Measurements from ENCODE around the gene IRAK1. TPM values are rescaled to one million over a fixed set of nuclear protein-coding genes. Genes with fewer than 3 reads are reported as not detected.

IRAK1 gene
- 10 to 100 TPM; 47.8 to 55.8 (median 53.0) TPM for polyA plus RNA-seq (ENCODE audit: insufficient read length in 3 of 3)

DNA sequence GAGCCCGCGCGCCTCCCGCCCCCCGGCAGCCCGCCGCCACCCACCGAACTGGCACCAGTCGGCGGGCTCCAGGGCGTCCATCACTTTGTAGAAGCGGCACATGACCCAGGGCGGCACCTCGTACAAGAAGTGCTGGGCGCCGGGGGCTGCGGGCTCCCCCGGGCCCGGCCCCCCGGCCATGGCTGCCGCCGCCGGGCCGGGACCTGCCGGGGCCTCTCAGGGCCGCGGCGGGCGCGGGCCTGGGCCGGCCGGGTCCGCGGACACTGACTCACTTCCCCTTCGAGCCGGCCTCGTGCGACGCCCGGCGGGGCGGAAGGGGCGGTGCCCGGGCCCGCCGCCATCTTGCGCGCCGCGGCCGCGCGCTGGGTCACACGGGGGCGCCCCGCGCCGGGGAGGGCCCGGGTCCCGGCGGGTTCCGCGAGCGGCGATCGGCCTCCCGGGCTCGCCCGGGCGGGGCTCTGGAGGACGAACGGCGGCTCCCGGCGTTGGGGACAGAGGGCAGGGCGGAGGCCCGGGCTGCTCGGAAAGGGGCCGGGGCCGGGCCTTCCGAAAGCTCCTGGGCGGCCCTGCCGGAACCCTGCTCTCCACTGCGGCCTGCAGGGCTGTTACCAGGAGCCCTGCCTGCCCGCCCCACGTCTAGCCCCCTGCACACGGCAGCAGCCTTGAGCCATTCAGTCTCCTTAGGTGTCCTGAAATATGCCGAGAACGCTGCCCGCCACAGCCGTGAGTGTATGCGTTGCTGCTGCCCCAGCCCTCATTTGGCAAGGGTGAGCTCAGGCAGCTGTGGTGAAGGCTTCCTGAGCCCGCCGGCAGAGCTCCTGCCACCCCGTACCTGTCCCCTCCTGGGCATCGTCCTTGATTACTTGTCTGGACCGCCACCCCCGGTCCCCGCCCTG, at the start of gene IRAK1:
Gene IRAK1 (minus strand): TSS at position 270 of the 896 bp plus-strand sequence. CDS start 90 bp downstream, at position 180.
- no peak for DNase-seq (ENCODE audit: low read depth in 3 of 3, low spot score in 2 of 3)

DNA sequence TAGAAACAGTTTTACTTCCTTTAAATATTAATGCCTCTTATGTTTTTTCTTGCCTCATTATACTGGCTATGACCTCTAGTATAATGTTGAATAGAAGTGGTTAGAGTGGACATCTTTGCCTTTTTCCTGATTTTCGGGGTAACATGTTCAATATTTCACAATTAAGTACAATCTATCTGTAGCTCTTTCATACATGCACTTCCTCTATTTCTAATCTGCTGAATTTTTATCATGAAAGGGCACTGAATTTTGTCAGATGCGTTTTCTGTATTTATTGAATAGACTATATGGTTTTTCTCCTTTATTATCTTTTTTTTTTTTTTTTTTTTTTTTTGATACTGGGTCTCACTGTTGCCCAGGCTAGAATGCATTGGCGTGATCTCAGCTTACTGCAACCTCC, 48.9 kb upstream of the IRAK1 start:
- DNase-seq (ENCODE audit: low read depth in 3 of 3, low spot score in 2 of 3): no peak

DNA sequence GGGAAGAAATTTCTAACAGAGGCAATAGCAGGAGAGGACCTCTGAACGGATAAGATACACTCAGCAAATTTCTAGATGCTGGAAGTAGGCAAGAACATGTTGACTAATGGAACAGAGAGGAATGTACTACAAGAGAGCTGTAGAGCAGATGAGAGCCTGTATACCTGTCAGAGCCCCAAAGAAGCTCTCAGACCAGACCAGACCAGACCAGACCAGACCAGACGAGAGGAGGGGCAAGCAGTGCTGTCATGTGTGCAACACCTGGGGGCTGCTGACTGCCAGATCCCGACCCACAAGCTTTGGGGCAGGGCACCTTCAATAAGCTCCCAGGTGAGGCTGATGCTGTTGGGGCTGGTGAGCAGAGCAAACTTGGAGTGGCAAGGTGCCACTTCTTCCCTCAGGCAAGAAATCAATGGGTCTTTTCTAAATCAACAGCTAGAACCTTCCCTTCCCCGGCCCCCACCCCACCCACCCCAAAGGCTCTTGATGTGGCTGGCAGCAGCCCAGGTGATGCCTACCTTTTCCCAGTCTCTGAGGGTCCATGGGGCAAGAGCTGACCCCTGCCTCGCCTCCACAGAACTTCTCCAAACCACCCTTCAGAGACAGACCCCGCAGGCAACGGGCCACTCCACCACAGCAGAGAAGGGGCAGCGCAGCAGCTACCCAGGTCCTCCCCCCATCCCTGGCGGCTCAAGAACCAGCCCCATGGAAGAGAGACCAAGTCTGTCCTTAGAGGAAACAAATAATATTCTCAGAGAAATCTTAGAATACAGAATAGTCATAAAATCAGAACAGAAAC, 45.1 kb upstream of the IRAK1 start:
- no peak for DNase-seq (ENCODE audit: low read depth in 3 of 3, low spot score in 2 of 3)

DNA sequence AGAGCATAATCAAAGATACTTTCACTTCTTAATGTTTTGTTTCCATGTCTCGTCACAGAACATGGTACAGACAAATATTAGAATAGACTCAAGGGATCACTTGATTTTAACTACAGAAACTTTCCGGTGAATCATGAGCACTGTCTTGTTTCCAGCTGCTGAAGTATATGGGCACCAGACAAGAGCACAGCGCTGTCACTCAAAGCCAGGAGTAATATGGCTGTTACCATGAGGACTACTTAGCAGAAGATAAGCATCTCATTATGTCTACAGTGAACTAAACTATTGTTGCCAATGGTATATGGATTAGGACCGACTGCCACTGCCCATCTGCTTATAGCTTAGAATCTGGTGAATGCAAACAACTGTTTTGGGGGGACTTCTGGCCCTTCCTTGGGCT, 43.5 kb upstream of the IRAK1 start:
- no peak for DNase-seq (ENCODE audit: low read depth in 3 of 3, low spot score in 2 of 3)

DNA sequence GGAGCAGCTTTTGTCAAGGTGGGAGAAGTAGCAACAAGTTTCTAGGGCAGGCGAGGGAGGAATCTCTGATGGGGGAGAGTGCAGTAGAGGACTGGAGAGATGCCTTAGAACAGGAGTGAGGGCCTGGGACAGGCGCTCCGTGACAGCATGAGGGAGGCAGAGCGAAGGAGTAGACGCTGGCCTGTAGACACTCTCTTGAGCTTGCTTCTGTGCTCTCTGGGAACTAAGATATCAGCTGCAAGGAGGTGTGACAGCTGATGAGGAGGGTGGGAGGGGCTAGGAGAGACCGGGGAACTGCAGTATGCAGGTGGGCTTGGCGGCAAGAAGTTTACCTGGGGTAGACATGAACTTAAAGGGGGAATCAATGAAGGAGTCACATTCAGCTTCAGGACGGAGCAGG, 42.1 kb upstream of the IRAK1 start:
- DNase-seq (ENCODE audit: low read depth in 3 of 3, low spot score in 2 of 3): no peak

DNA sequence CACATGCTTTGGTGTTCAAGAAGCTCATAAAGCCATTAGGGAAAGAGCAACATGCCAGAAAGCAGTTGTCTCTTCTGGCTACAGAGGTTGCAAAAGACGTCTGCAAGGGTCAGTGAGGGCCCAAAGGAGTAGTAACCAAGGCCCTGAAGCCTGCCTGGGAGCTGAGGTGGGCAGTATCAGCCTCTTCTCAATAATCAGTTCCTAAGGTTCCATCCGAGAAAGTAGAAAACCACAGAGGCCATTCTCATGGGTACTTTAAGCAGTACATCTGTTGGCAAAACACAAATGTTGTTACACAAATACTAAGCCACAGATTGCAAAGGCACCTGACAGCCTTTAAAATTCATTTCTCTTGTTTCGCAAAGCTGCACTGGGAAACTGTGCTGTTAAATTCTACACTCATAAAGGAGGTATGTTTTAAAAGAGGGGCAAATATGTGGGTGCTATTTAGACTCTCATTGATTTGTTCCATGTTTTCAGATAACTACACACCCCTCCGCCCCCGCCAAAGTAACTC, 40.1 kb upstream of the IRAK1 start:
- DNase-seq (ENCODE audit: low read depth in 3 of 3, low spot score in 2 of 3): no peak

DNA sequence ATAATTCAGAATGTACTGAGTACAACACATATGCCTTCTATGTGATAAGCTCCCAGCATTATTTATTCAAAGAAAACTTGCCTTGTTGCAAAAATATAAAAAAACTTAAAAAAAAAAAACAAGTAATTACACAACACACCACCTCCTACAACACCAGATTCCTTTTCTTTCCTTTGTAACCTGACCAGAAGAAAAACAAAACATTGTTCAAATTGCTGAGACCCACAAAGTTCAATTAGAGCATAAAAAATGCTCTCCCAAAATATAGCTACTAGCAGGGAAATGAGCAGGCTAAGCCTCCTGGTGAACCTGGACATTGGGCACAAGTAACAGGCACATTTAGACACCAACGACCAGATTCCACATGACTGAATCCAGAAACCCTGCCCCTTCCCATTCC, 39.5 kb upstream of the IRAK1 start:
- DNase-seq (ENCODE audit: low read depth in 3 of 3, low spot score in 2 of 3): no peak

DNA sequence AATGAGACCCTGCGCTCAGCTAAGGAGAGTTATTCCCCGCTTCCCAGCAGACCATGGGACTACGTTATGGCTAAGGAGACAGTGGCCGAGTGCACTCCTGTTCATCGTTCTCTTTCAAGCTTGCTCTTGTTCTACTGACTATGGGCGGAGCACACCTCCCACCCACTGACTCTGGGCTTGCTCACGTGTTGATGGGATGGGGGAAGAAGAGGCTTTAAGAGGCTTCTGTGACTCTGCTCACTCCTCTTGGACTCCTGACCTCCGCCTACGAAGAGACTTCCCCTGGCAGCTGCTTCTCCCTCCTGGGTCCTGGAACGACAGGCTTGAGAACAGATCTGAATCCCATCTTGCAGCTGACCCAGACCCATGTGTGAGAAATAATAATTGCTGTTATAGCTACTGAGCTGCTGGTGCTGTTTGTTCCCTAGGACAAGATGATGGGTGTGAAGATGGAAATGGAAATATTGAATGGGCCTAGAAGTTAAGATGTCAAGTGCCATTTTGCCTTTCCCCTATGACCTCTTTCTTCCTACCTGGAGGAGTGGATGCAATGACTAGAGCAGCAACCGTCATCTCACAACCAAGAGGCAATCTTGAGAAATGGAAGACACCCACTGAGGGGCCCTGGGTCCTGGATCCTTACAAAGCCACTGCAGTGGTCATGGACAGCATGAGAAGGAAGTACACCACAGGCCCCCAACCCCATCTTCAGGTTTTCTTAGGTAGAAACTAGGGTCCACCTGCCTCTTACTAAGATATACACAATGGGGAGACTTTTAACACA, 38.7 kb upstream of the IRAK1 start:
- DNase-seq (ENCODE audit: low read depth in 3 of 3, low spot score in 2 of 3): no peak

DNA sequence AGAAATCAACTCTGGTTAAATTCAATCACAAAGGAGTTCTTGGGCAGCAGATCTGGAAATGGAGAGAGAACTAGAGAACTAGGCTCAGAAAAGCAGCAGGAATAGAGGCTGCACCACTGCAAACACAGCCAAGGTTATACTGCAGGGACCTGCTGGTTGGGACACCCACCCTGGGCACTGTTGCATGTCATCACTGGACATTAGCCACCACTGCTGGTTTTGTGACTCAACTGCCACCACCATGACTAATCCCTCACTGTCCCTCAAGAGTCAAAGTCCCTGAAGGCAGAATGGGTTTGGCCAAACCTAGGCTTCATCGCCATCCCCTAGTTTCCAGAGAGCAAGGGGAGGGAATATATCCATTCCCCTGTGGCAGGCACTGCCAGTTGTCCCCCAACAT, 38.1 kb upstream of the IRAK1 start:
- no peak for DNase-seq (ENCODE audit: low read depth in 3 of 3, low spot score in 2 of 3)

DNA sequence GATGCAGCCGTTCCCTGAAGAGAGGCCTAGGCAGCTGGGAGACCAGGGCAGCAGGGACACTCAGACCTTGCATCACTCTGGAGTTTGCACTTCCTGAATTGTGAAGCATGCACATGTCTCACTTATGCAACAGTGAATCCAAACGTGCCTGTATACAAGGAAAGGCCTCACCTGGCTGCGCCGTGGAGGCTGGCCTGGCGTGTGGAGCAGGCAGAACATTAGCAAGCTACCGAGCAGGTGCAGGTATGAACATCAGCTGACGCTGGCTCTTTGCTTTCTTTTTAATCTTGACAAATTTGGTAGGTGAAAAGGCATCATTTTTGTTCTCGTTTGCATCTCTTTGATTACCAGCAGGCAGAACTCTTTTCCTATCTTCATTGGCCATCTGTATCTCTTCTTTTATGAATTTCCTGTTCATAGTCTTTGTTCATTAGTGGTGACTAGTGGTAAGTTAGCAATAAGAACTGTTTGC, 37.1 kb upstream of the IRAK1 start:
- no peak for DNase-seq (ENCODE audit: low read depth in 3 of 3, low spot score in 2 of 3)

DNA sequence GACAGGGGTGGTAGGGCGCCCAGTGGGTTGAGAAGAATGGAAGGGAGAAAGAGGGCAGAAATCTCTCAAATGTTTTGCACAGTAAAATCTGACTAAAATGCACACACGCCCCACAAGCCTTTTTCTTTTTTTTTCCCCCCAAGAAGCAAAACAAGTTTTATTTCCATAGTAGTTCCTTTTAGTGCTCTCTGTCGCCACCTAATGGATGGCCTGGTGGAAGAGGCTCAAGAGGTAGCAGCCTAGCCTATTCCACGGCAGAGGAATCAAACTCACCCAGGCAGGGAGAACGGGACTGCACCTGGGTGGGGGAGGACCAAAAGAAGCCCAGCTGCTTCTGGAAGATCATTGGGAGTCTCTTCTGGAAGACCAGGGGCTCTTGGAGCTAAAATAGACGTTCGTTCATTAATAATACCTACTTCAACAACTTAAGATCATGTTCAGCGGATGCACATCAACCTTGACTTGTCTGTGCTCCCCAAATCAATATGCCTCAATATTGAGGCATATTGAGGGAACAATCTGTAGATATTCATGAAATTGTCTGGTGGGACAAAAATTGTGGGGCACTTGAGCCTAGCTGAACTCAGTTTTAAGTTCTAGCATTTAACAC, 31.6 kb upstream of the IRAK1 start:
- DNase-seq (ENCODE audit: low read depth in 3 of 3, low spot score in 2 of 3): peak in 2 of 3 donors; percentile 32 to 41

DNA sequence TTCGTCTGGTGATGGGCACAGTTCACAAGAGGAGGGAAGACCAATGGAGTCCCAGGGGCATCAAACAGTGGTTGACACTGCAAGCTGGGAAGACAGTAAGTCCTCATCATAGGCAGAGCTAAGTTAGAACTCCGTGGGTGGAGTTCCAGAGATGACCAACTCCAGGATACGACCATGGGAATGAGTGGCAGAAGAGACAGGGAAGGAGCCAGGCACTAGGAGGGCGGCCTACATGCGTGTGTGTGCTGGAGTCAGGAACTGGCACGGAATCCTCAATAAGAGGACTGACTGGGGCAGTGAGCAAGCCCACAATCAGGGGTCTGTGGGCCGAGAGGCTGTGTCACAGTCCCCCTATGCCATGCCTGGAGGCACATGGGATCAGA, 30.4 kb upstream of the IRAK1 start:
- DNase-seq (ENCODE audit: low read depth in 3 of 3, low spot score in 2 of 3): no peak

DNA sequence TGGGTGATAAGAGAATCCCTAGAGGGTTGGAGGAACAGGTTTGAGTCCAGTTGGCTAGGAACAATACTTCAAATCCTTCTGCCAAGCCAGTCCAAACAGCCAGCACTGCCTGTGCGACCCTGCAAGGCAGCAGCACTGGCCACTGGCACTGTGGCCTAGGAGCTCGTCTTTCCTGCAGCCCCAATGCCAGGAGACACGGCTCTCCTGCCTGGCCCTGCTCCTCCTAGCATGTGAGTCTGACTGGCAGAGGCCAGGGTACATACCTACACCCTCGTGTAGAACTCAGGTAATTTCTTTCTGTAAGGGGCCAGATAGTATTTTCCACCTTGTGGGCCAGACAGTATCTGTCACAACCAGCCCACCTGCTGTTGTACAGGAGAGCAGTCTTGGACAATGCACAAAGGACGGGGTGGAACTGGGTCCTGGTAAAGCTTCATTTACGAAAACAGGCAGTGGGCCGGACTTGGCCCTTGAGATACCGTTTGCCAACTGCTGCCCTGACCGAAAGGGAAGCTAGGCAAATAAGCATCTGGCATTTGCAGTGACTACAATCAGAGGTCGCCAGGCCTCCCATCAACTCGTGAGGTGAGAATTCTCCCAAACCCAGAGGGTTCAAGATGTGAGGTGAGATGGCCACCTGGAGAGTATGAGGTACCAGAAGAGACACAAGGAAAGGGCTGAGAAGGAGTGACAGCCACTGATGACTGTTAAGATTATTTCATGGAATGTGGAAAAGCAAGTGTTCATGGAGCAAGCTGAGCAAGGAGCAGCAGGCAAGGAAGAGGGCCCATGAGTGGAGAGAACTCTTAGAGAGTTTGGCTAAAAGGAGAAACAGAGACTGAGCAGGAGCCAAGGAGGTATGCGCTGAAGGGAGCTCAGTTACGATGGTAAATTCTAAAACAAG, 29.8 kb upstream of the IRAK1 start:
- DNase-seq (ENCODE audit: low read depth in 3 of 3, low spot score in 2 of 3): no peak

DNA sequence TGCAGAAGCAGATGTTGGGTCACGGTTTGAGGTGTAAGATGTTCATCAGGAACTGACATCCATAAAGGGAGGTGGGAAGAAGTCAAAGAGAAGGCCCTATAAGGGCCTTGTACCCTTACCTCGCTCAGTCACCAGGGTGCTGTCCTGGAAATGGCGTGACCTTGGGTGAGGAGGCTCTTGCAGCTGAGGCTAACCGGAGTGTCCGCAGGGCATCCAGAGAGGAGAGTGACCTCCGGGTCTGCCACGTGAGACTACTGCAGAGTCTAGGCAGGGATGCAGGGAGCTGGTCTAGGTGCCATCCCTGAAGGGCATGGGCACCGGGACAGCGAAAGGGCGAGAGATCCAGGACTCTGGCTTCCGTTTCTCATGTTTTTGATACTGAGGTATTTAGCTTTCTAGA, 28.7 kb upstream of the IRAK1 start:
- no peak for DNase-seq (ENCODE audit: low read depth in 3 of 3, low spot score in 2 of 3)

DNA sequence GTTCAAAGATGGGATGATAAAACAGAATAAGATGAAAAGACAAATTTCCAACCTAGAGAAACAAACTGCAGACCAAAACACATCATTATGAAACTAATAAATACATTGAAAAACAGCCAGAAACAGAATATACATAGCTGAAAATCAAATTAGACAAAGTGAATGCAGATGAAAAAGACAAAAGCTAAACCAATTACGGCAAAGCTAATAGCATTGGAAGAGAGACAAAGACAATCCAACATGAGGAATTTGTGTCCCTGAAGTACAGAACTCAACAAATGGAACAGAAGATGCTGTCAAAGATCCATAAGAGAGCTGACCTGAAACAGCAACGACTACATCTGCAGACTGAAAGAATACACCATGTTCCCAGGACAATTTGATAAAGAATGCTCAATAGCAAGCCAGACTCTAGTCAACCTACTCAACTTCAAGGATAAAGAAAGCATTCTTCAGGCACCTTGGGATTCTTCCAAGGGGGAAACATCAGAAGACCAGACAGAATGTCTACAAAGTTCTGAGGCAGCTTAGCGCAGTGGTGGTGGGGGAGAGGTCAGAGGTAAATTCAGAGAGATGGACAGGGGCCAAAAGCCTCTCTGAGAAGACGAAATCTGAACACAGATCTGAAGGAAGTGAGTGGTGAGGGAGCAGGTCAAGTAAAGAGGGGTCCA, 27.4 kb upstream of the IRAK1 start:
- no peak for DNase-seq (ENCODE audit: low read depth in 3 of 3, low spot score in 2 of 3)

DNA sequence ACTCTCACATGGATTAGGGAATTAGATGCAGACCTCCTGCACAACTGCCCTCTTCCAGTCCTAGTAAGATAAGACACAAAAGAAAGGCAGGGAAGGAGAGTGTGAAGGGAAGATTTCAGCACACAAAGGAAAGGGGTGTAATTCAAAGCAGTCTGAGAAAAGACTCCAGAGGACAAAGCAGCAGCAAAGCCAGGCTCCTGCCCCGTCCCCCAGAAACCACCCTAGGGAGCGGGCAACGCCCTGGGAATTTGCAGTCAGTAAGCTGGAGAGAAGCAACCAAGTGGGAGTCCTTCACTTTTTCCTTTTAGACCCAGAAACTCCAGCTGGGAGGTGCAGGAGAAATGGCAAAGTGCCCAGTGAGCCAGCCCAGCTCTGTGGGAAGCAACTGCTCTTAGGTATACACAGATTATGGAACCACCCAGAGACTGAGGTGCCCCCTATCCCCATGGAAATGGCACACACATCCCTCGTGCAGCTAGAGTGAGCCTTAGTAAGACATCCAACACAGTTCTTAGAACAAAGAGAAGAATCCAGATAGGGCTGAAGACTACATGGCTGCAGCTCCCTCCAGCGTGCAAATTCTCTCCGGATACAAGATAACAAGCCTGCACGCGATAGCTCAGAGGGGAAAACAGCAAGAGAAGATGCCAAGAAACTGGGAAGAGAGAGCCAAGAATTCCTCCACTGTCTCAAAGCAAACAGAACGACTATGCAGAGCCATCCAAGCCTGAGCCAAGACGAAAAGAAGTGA, 26.5 kb upstream of the IRAK1 start:
- no peak for DNase-seq (ENCODE audit: low read depth in 3 of 3, low spot score in 2 of 3)

DNA sequence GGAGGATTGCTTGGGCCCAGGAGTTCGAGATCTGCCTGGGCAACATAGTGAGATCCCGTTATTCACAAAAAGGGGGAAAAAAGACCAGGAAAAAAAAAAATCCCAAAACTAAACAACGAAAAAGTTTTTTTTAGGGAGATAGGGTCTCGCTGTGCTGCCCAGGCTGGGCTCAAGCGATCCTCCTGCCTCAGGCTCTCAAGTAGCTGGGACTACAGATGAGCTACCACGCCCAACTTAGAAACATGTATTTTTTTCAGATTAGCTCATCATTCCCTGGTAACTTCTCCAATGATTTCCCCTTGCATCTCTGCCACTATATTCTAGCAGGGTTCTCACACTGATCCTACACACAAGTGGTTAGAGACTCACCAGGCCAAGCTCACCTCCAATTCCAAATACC, 24.4 kb upstream of the IRAK1 start:
- no peak for DNase-seq (ENCODE audit: low read depth in 3 of 3, low spot score in 2 of 3)
